KOPT-K1 (cell line): Measurements from ENCODE around the gene DACT1.
"Not testable (repeated sequence)": the region's sequence is repeated elsewhere in the genome, so short reads cannot be mapped to it uniquely, and the experiment has no call there.

Experiments
- H3K27ac ChIP-seq: fragments of 200-600 bp; sonication (generic); 2 replicates; pipeline ENCODE4 v1.5.1; 2016; ENCODE audit warnings: antibody characterized with exemption, mild to moderate bottlenecking, low read depth, low read length; ENCODE audit not compliant: poor library complexity, severe bottlenecking
- H3K36me3 ChIP-seq: fragments of 200-600 bp; sonication (generic); 2 replicates; pipeline ENCODE4 v1.5.1; 2017; ENCODE audit warnings: antibody characterized with exemption, mild to moderate bottlenecking, low read length, moderate library complexity; ENCODE audit not compliant: insufficient read depth
- H3K9me3 ChIP-seq: fragments of 200-600 bp; sonication (generic); 2 replicates; pipeline ENCODE4 v1.5.1; 2017; ENCODE audit warnings: antibody characterized with exemption, low read length, mild to moderate bottlenecking; ENCODE audit not compliant: insufficient read depth, poor library complexity, severe bottlenecking

Gene DACT1, protein sequence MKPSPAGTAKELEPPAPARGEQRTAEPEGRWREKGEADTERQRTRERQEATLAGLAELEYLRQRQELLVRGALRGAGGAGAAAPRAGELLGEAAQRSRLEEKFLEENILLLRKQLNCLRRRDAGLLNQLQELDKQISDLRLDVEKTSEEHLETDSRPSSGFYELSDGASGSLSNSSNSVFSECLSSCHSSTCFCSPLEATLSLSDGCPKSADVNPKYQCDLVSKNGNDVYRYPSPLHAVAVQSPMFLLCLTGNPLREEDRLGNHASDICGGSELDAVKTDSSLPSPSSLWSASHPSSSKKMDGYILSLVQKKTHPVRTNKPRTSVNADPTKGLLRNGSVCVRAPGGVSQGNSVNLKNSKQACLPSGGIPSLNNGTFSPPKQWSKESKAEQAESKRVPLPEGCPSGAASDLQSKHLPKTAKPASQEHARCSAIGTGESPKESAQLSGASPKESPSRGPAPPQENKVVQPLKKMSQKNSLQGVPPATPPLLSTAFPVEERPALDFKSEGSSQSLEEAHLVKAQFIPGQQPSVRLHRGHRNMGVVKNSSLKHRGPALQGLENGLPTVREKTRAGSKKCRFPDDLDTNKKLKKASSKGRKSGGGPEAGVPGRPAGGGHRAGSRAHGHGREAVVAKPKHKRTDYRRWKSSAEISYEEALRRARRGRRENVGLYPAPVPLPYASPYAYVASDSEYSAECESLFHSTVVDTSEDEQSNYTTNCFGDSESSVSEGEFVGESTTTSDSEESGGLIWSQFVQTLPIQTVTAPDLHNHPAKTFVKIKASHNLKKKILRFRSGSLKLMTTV

DNA sequence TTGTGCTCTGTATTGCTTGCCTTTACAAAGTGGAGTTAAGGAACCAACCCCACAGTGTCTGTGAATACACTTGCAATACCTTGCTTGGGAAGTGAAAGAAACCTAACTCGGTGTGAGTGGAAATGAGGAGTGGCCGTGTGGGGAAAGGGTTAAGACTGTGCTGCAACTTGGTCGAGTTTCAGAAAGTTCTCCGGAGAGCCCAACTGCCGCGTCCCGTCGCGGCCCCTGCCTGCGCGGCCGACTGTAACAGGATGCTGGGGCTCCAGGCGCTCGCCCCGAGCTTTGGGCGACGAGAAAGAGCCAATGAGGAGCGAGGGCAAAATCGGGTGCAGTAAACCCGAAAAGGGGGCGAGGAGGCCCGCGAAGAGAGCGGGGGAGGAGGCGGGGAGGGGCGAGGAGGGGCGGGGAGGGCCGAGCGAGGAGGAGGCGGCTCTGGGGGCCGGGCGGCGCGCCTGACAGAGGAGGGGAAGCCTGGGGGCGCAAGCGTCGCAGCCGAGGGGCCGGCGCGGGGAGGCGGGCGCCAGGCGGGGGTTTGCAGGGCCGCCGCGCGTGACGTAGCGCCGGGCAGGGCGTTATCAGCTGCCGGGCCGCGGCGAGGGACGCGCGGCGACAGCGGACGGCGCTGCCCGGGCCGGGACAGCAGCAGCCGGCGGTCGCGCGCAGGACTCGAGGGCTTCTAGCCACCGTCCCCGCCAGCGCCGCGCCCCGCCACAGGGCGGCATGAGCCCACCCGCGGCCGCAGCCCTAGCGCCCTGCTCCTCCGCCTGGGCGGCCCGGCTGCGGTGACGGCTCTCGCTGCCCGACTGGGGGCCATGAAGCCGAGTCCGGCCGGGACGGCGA, at the start of gene DACT1:
Gene DACT1, plus strand, starts transcription at position 572 of the 840 bp plus-strand sequence. Its CDS starts 241 bp downstream, at position 813.
- Histone ChIP-seq H3K27ac (no peak within 1 kb of the TSS), H3K9me3 (peaks cover 11% of the 10 kb centered on the region)

DNA sequence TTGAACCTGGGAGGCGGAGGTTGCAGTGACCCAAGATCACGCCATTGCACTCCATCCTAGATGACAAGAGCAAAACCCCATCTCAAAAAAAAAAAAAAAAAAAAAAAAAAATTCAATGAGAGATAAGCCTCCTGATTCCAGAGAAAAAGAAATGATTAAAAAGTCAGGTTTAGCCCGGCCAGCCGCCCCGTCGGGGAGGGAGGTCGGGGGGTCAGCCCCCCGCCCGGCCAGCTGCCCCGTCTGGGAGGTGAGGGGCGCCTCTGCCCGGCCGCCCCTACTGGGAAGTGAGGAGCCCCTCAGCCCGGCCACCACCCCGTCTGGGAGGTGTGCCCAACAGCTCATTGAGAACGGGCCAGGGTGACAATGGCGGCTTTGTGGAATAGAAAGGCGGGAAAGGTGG, 49.4 kb upstream of the DACT1 start:
- not testable (repeated sequence) for H3K9me3 ChIP-seq, H3K27ac ChIP-seq, H3K36me3 ChIP-seq

More for the DNA sequence above, at the start of gene DACT1:
- H3K36me3 ChIP-seq, result no peaks in the 10 kb centered on the region

DNA sequence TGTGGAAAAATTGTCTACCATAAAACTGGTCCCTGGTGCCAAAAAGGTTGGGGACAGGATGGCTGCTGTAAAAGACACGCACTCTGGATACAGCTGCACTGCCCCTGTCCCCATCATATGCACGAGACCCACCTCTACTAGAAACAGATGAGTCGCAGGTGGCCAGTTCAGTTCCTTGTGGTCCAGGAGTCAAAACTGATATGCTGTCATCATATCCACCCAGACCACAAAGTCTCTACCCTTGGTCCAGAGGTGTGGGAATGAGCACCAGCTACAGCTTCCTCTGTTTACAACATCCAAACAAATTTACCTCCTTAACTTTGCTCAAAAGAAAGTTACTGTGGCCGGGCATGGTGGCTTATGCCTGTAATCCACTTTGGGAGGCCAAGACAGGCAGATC, 43.8 kb upstream of the DACT1 start:
- H3K36me3 ChIP-seq, result no peaks in the 10 kb centered on the region
- H3K9me3 ChIP-seq, result no peaks in the 10 kb centered on the region
- no peak overlapping the region for H3K27ac ChIP-seq

DNA sequence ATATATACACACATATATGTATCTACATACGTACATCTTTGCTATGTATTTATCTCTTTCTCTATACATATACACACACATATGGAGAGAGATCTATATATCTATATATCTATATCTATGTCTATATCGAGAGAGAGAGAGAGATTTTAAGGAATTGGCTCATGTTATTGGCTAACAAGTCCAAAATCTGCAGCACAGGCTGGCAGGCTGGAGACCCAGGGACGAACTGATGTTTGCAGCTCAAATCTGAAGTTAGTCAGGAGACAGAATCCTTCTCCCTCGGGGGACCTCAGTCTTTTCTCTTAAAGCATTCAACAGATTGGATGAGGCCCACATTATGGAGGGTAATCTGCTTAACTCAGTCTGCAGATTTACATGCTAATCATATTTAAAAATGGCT, 40.7 kb upstream of the DACT1 start:
- H3K36me3 ChIP-seq, result no peaks in the 10 kb centered on the region
- no peak overlapping the region for H3K27ac ChIP-seq
- no peaks in the 10 kb centered on the region for H3K9me3 ChIP-seq

DNA sequence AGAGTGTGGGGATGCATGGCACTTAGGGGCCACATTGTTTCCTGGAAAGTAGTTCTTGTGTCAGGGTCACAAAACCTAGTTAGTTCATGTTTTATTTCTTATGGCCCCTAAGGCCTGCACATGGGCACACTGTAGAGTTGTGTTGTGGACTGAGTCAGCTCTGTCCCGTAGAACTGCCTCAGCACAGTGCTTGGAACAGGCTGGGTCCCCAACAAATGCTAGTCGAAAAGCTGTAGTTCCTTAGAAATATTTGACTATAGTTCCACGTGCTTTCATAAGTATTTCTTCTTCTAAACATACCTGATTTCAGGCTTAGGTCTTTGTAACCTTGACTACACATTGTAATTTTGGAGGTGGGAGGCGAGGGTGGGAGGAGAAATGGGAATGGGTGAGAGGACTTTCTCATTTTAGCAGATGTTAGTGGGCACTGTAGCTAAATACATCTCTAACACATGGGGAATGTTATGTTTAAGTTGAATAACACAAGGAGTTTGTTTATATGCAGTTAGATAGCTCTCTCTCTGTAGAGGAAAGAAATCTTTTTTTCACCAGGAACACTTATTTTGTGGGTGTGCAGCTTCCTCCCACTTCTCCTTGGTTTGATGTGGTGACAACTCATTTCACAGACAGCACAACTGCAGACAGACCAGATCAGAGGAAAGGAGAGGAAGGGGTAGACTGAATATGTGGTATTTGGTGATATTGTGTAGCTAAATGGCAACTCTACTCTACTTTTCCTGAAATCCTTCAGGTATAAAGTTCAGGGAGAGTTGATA, 39.5 kb upstream of the DACT1 start:
- Histone ChIP-seq H3K27ac (no peak overlapping the region), H3K36me3 (no peaks in the 10 kb centered on the region), H3K9me3 (no peaks in the 10 kb centered on the region)

DNA sequence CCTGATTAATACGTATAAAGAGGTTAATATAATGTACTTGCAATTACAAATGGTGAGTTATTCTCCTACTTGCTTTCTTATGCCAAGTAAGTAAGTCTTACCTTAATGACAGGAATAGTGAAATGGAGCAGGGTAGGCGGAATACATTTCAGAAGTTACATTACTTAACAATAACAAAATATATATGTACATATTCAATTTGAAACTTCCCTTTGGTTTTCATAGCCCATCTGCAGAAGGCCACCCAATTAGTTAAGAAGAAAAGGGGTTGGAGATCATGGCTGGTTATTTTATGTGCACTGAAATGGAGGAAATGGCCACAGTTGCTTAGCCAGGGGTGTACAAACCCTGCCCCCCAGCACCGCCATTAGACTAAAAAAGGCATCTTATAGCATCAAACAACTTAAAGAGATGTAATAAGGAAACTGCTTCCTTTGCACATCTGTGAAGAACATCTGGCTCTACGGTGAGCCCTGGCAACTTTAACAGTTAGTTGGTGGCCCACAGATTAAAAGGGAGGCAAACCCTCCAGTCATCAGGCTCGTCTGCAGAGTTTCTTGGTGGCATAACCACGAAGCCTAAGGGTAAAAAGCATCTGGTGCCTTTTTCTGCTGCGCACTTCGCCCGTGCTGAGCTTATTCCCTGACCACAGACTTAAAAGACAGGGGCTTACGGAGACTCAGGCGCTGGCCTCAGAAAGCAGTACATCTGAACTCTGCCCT, 38.8 kb upstream of the DACT1 start:
- Histone ChIP-seq H3K27ac (no peak overlapping the region), H3K36me3 (no peaks in the 10 kb centered on the region), H3K9me3 (no peaks in the 10 kb centered on the region)

DNA sequence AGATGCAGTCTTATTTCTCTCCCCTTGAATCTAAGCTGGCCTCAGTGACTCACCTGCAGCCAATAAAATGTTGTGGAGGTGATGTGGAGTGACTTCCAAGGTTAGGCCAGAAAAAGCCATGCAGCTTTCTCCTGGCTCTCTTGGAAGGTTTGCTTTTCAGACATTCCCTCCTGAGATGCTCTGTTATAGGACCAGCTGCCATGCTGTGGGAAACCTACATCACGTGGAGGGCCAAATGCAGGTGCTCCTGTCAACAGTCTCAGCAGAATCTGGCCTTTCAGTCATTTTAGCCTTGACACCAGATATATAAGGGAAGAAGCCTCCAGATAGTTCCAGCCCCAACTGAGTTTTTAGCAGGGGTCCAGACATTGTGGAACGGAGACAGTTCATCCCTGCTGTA, 38.1 kb upstream of the DACT1 start:
- Histone ChIP-seq H3K27ac (no peak overlapping the region), H3K9me3 (no peaks in the 10 kb centered on the region), H3K36me3 (no peaks in the 10 kb centered on the region)

DNA sequence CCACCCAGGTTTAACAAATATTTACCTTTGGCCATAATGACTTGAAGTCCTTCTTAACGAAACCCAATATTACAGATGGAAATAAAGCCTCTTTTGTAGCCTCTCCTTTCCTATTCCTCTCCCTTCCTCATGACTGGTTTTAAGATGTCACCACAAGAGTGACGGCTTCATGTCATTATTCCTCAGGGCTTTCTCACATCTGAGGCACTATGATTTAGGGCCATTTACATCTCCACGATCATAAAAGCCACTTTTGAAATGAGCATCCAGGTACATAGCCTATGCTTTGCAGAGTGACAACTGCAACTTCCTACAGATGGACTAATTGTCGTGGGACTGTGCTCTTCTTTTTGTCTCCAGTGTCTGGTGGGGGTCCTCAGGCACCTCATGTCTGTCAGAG, 32.3 kb upstream of the DACT1 start:
- Histone ChIP-seq H3K9me3 (no peaks in the 10 kb centered on the region), H3K36me3 (no peaks in the 10 kb centered on the region), H3K27ac (no peak overlapping the region)

DNA sequence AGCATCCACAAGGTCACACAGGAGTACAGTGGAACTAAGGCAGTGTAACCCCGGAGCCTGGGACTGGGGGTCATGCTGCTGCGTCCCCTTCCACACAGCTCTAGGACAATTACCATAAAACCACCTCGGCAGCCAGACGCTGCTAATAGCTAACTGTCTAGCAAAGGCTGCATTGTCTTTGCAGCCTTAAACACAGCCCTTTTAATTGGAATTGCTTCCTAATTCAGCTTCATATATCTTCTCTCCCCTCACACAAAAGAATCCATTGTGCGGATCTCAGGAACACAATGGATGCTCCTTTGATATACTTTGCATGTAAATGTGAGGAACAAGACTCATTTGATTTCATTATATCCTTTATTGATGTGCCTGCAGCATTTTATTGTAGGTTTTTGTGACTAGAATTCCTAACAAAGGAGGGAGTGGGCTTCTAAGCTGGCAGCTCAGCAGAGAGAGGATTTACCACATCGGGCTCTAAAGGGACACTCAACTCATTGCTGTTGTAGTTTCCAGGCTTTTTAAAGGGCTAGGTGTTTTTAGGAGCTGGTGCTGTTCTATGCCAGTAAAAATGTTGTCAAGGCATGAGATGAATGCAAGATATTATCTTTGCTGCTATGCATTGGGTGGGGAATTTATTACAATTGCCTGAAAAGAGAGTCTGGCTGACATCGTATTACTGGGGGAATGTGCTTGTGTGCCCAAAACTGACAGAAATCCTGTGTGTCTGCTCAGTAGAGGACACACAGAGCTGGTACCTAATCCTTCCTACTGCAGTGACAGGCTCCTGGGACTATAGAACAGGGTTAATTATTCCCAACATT, 30.4 kb upstream of the DACT1 start:
- Histone ChIP-seq H3K36me3 (no peaks in the 10 kb centered on the region), H3K27ac (no peak overlapping the region), H3K9me3 (no peaks in the 10 kb centered on the region)

DNA sequence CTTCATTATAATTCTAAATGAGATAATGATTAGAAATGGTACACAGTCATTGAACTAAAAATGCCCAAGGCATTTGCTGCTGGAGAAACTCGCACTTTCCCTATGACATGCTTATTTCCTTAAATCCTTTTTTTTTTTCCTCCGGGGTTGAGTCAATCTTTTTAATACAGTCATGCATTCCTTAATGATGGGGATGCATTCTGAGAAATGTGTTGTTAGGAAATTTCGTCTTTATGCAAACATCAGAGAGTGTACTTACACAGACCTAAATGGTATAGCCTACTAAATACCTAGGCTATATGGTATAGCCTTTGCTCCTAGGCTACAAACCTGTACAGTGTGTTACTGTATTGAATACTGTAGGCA, 29.8 kb upstream of the DACT1 start:
- Histone ChIP-seq H3K36me3 (no peaks in the 10 kb centered on the region), H3K9me3 (no peaks in the 10 kb centered on the region), H3K27ac (no peak overlapping the region)

DNA sequence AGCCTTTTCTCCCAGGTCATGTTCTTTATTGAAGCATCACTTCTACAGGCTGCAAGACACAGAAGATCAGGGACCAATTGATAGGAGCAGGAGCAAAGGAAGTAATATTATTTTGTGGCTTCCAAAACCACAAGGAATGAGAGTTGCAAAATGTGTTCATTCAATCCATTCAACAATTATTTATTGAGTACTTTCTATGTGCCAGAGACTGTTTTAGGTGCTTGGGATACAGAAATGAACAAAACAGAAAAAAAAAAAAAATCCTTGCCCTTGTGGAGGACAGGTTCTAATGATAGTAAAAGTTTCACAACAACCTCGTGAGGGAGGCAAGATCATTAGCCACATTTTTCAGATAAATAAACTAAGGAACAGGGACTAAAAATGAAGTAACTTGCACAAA, 20.1 kb upstream of the DACT1 start:
- H3K27ac ChIP-seq, result no peak overlapping the region
- no peaks in the 10 kb centered on the region for H3K9me3 ChIP-seq
- no peaks in the 10 kb centered on the region for H3K36me3 ChIP-seq

DNA sequence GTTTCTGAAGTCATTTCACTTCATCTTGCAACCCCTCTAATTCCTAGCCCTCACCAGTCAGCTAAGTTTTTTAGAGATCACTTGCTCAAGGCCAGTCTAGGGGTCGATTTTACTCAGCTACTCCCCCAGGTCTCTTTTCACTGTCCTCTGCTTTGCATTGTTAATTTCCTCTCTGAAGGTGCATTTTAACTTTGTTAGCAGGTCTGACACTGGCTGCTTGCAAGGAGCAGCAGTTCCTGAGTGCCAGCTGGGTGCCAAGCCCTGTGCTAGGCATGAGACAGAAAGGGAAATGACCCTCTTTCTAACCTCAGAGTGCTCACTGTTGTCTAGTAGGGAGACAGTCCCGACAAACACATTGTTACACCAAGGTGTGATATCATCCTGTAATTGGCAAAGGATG, 17.8 kb upstream of the DACT1 start:
- Histone ChIP-seq H3K27ac (no peak overlapping the region), H3K9me3 (no peaks in the 10 kb centered on the region), H3K36me3 (no peaks in the 10 kb centered on the region)

DNA sequence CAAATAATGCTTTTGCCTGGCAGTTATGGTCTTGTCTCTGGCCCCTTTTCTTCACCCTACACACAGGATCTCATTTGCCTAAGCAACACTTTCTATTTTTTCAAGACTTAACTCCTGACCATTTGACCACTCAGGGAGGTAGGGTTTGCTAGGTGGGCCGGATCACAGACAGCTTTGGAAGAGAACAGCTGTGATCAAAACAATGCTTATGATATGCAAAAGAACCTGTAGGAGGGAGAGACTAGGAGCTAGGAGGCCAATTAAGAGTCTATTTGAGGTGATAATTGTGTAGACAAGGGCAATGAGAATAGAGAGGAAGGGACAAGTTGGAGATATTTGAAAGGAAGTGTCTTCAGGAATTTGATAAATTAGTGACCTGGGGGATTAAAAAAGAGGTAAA, 12.3 kb upstream of the DACT1 start:
- H3K9me3 ChIP-seq, result no peaks in the 10 kb centered on the region
- H3K27ac ChIP-seq, result no peak overlapping the region
- no peaks in the 10 kb centered on the region for H3K36me3 ChIP-seq
